MCF 10A (cell line): ENCODE results near the gene KCNQ5. TPM values are rescaled to one million over a fixed set of nuclear protein-coding genes. Genes with fewer than 3 reads are reported as not detected.

ENCODE experiments used
- BruUV-seq: library from RNA; stranded (reverse); fragments of 400-500 nt; replicated peaks from 2 replicates; lab custom pipeline; 2021; lab: Mats Ljungman, UMichigan
- CTCF ChIA-PET: fragments of 300-600 bp; sonication (Branson Sonifier 250); formaldehyde crosslinking; extraction: SDS; loops from one replicate; lab custom pipeline; 2021; ENCODE audit warnings: antibody characterized with exemption, inconsistent platforms; lab: Yijun Ruan, JAX
- POLR2A ChIA-PET: fragments of 300-600, 350-650 bp; sonication (Branson Sonifier 250); formaldehyde crosslinking; extraction: SDS; loops from one replicate; lab custom pipeline; 2020; ENCODE audit warnings: antibody characterized with exemption, inconsistent platforms; lab: Yijun Ruan, JAX
- DNase-seq: peaks from one replicate; pipeline ENCODE4 v3.0.0-alpha.2; 2018; ENCODE audit not compliant: unreplicated experiment
- H3K27ac Mint-ChIP-seq: one replicate; pipeline ENCODE4 v1.8.0; 2022; ENCODE audit warnings: mild to moderate bottlenecking, low read depth, mixed read lengths; ENCODE audit not compliant: unreplicated experiment
- H3K27me3 Mint-ChIP-seq: one replicate; pipeline ENCODE4 v1.8.0; 2022; ENCODE audit warnings: mixed read lengths; ENCODE audit not compliant: insufficient read depth, unreplicated experiment
- H3K36me3 Mint-ChIP-seq: one replicate; pipeline ENCODE4 v1.8.0; 2022; ENCODE audit warnings: mild to moderate bottlenecking, moderate library complexity, mixed read lengths; ENCODE audit not compliant: insufficient read depth, unreplicated experiment
- H3K4me1 Mint-ChIP-seq: one replicate; pipeline ENCODE4 v1.8.0; 2022; ENCODE audit warnings: mixed read lengths; ENCODE audit not compliant: insufficient read depth, unreplicated experiment
- H3K4me3 Mint-ChIP-seq: one replicate; pipeline ENCODE4 v1.8.0; 2022; ENCODE audit warnings: mild to moderate bottlenecking, moderate library complexity, mixed read lengths; ENCODE audit not compliant: unreplicated experiment
- H3K9me3 Mint-ChIP-seq: one replicate; pipeline ENCODE4 v1.8.0; 2022; ENCODE audit warnings: mixed read lengths; ENCODE audit not compliant: unreplicated experiment
- intact Hi-C: fragments of 100-400 bp; cut with micrococcal nuclease; formaldehyde crosslinking; loops from 2 replicates; pipeline ENCODE4 v1.14.1; 2022
- total RNA-seq: library from RNA; stranded (reverse); gene quantifications from 2 replicates; pipeline ENCODE4 v1.2.3, GENCODE V29; 2022
- TF ChIP-seq, protein P1 (sequence below): fragments of 200-600 bp; IDR thresholded peaks from one replicate; pipeline ENCODE4 v1.8.0; 2022; ENCODE audit warnings: antibody characterized with exemption, mild to moderate bottlenecking; ENCODE audit not compliant: unreplicated experiment

Gene KCNQ5
- total RNA-seq, 1 experiment from 2014 or later, result 10.3 TPM

DNA sequence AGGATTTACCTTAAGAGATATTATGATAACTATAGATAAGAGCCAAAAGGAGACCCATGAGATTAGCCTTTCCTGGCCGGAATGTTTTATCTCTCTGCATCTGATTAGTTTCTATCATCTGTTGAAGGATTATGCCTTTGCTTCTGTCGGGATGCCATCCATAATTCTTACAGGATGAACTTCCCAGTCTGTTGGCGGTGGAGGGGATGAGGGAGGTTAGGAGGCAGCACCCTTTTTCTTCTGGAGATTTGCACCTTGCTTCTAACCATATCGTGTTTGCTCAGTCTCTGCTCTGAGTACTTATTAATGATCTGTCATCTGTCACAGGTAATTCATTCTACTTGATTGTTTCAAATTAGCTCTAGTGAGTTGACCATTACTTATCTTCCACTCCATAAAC is 311.4 kb downstream of the KCNQ5 start:
- H3K4me1 Mint-ChIP-seq, result no peaks in the 10 kb centered on the region
- no TSS peak for BruUV-seq
- intact Hi-C loops, result no loop called here

DNA sequence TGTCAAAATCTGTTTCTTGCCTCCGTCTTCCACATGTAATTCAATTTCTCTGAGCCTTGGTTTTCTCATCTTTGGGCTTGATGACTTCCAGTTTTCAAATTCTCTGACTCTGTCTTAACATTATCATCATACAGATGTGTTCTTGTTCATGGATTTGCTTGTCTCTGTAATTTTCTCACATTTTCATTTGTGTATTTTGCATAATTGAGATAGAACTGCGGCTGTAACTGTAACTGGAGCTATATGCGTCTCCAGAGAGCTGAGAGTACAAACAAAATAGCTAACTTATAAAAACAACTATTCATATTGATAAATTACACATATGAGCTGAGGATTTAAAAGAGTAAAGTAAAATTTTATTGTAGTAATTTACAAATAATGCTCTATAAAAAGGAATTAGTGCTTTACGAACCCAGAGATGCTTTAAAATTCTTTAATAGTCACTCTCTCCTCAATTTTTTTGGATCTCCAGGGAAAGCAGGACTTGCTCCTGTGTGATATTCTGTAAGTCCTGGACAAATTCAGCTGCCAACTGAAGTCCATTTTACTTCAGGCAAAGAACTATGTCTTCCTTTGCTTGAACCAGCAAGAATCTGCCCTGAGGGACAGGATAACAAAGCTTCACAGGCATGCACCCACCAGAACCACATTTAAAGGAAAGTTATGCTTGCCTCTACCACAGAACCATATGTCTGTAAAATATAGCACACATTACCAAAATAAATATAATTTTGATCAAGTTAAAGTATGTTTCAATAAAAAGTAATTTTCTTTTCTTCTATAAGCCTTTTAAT is 315.1 kb downstream of the KCNQ5 start:
- CTCF ChIA-PET, result interaction anchor here (0.6 kb wide), 1 partner anchor 1490 kb away, joined by 4 read pairs; no protein-coding TSS in a partner anchor
- Mint-ChIP-seq H3K4me3 (no peak overlapping the region), H3K4me1 (no peaks in the 10 kb centered on the region), H3K9me3 (peaks cover 16% of the 10 kb centered on the region), H3K27ac (no peak overlapping the region), H3K36me3 (peaks cover 5% of the 10 kb centered on the region), H3K27me3 (no peaks in the 10 kb centered on the region)
- BruUV-seq, result no TSS peak
- intact Hi-C loops, result no loop called here
- DNase-seq, result no peak
- POLR2A ChIA-PET, result no interaction called here
- TF ChIP-seq, protein P1, sequence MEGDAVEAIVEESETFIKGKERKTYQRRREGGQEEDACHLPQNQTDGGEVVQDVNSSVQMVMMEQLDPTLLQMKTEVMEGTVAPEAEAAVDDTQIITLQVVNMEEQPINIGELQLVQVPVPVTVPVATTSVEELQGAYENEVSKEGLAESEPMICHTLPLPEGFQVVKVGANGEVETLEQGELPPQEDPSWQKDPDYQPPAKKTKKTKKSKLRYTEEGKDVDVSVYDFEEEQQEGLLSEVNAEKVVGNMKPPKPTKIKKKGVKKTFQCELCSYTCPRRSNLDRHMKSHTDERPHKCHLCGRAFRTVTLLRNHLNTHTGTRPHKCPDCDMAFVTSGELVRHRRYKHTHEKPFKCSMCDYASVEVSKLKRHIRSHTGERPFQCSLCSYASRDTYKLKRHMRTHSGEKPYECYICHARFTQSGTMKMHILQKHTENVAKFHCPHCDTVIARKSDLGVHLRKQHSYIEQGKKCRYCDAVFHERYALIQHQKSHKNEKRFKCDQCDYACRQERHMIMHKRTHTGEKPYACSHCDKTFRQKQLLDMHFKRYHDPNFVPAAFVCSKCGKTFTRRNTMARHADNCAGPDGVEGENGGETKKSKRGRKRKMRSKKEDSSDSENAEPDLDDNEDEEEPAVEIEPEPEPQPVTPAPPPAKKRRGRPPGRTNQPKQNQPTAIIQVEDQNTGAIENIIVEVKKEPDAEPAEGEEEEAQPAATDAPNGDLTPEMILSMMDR, result no peak

More for the DNA sequence above, 311.4 kb downstream of the KCNQ5 start:
- no peak for DNase-seq
- Mint-ChIP-seq H3K27ac (no peak overlapping the region), H3K4me3 (no peak overlapping the region), H3K36me3 (peaks cover 5% of the 10 kb centered on the region), H3K27me3 (no peaks in the 10 kb centered on the region), H3K9me3 (peaks cover 16% of the 10 kb centered on the region)
- TF ChIP-seq, protein P1, result no peak
- POLR2A ChIA-PET, result no interaction called here
- CTCF ChIA-PET, result no interaction called here

DNA sequence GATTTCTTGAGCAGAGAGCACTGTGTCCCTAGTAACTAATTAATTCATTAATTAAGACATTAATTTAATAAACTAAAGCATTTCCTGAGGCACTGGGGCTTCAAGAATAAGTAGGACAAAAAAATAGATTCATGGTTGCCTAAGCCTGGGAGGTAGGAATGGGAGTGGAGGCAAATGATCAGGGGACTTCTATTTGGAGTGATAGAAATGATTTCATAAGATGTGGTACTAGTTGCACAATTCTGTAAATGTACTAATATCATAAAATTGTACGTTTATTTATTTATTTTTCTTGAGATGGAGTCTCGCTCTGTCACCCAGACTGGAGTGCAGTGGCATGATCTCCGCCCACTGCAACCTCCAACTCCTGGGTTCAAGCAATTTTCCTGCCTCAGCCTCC is 316.2 kb downstream of the KCNQ5 start:
- BruUV-seq, result no TSS peak
- ChIA-PET POLR2A (no interaction called here), CTCF (no interaction called here)
- TF ChIP-seq, protein P1, result no peak
- no peak overlapping the region for H3K27ac Mint-ChIP-seq
- H3K36me3 Mint-ChIP-seq, result peaks cover 5% of the 10 kb centered on the region
- H3K9me3 Mint-ChIP-seq, result peaks cover 16% of the 10 kb centered on the region
- H3K4me3 Mint-ChIP-seq, result no peak overlapping the region
- H3K4me1 Mint-ChIP-seq, result no peaks in the 10 kb centered on the region
- no peak for DNase-seq
- H3K27me3 Mint-ChIP-seq, result no peaks in the 10 kb centered on the region
- intact Hi-C loops, result no loop called here

DNA sequence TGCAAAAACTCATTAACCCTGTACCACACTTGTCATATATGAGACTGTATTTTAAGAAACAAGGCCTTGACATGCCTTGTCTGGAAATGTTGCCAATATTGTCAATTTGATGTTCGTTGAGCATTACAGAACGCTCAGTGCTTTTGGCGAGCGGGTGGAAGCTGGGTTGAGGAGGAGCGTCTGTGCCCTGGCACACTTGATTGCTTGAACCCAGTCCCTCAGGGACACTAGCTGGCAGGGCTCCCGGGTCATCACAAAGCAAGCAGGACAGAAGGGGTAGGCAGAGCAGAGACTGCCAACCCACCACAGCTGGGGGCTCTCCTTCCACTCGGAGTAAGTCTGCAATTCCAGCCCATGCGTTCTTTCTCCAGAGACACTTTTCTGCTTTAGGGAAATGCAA is 317.1 kb downstream of the KCNQ5 start:
- H3K36me3 Mint-ChIP-seq, result peaks cover 5% of the 10 kb centered on the region
- H3K27ac Mint-ChIP-seq, result no peak overlapping the region
- POLR2A ChIA-PET, result no interaction called here
- TF ChIP-seq, protein P1, result no peak
- intact Hi-C loops, result no loop called here
- H3K9me3 Mint-ChIP-seq, result peaks cover 13% of the 10 kb centered on the region
- DNase-seq, result no peak
- no peak overlapping the region for H3K4me3 Mint-ChIP-seq
- H3K4me1 Mint-ChIP-seq, result no peaks in the 10 kb centered on the region
- no peaks in the 10 kb centered on the region for H3K27me3 Mint-ChIP-seq
- CTCF ChIA-PET, result no interaction called here
- BruUV-seq, result no TSS peak
